Activated CD4-positive, CD25-positive, alpha-beta regulatory T cell treated with anti-CD3 and anti-CD28 coated beads, Interleukin-2, amount 50 U/mL, for 16 hours (primary cell): Measurements from ENCODE around the gene PGM3.

Source experiments
- DNase-seq: peaks from one replicate; pipeline ENCODE4 v3.0.0-alpha.2; 2020; ENCODE audit warnings: low read depth, low spot score

The PGM3 gene

DNA sequence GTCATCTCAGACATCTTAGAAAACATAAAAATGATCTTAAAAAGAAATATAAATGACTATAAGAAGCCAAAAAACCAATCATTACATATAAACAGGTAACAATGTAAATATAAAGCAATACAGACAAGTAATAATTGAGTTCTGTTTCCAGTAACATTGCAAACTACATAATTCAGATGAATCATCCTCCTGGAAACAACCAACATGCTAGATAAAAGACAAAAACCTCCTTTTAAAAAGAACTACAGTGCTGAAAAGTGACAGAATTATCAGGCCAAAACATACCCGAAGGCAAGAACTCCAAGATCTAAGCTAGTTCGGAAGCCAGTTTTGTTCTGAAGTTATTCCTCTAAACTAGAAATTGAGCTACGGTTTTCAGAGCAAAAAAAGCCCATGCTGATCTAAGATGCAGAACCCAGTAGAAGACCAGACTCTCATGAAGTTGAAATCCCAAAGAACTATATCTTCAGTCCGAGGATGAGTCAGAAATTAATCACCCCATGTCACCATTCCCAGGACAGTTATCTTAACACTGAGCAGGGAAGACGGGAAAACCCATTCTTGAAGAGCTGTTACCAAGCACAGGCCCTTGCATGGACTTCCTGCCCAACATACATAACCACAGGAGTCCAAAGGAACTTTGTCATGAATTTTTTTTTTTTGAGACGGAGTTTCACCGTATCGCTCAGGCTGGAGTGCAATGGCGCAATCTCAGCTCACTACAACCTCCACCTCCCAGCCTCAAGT, 9.8 kb downstream of the PGM3 start:
- DNase-seq: no peak

DNA sequence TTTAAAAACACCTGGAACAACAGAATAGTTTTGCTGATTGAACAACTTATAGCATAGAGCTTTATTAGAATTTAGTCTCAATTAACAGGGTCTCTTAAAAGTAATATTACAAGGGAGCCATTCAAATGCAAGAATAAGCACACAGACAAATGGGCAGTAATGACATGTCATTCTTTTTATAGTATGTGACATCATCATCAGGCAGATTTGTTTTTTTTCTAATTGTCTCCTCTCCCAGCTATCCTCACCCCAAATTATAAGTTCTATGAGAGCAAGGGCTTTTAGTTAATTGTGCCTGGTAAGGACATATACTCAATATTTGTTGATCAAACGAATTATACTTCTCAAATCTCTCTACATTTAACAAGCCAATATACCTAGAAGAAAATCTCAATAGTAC, 11.0 kb downstream of the PGM3 start:
- DNase-seq: no peak

DNA sequence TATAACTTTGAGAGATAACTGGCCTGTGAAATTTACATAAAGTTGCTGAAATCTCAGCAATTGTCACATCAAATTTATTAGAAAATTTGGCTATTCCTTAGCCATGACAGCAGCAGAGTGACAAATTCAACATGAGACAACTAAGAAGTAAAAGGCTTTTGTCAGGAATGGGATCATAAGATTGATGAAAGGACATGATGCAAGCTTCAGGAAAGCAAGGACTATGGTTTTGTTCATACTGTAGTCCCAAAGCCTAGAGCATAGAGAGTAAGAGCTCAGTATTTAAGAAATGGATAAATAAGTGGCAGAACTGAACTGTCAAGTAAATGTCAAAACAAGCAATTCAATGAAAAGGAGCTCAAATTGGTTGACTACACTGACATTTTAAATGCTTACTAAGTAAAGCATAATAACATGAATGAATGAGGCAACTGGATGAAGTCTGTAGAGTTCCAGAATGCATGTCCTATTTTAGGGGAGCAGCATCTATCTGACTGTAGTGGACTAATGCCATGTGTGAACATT, 12.6 kb downstream of the PGM3 start:
- no peak for DNase-seq

GRCh38 chr6:83176246-83176645, 16.8 kb downstream of the PGM3 start:
- DNase-seq: no peak

DNA sequence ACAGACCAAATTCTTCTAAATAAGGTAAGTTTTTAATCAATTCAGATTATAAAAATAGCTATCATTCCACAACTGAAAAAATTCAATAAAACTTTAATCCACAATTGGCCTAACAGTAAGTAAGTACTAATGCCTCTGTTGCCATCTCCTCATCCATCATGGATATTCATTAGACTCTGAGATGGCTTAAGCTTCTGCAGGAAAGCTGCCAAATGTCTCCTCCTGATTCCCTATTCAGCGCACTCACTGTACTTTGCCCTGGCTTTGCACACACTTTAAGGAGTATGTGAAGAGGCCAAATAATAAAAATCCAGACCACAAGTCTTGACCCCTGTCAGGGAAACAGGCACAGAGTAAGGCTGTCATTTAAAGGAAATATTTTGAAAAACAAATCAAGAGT, 23.6 kb downstream of the PGM3 start:
- no peak for DNase-seq

DNA sequence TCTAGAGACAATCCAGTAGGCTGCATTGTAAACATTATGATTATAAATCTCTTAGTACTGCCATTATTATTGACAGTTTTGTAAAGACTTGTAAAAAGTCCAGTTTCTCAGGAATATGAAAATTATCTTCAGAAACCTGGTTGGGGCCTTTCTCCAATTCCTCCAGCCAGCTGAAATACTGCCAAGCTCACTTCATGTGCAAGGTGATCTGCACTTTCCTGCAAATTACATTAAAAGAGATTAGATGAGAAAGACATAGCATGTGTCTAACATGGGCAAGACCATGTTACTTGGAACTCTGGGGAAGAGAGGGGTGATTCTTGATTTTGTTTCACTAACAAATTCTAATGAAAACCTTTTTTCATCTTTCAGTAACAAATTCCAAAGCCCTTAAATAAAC, 24.0 kb downstream of the PGM3 start:
- DNase-seq: no peak

GRCh38 chr6:83168556-83168955, 24.5 kb downstream of the PGM3 start:
- no peak for DNase-seq

- DNase-seq: no peak
Measured at GRCh38 chr6:83167726-83168278, 25.3 kb downstream of the PGM3 start.

DNA sequence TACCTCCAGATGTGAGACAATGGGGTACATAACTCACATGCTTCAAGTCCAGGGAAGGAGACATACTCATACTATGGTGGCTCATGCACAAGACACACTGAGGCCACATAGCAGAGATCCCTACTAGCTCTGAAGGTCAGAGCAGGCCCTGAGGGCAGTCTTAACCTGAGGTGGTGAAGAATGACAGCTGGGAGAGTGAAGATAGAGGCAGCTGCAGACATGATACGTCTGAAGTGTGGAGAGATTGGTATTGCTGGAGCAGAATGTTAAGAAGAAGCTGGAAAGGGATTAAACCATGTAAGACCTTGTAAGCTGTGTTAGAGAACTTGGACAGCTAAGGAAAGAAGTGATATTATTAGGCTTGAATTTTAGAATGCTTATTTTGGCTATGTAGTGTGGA, 32.9 kb downstream of the PGM3 start:
- no peak for DNase-seq

DNA sequence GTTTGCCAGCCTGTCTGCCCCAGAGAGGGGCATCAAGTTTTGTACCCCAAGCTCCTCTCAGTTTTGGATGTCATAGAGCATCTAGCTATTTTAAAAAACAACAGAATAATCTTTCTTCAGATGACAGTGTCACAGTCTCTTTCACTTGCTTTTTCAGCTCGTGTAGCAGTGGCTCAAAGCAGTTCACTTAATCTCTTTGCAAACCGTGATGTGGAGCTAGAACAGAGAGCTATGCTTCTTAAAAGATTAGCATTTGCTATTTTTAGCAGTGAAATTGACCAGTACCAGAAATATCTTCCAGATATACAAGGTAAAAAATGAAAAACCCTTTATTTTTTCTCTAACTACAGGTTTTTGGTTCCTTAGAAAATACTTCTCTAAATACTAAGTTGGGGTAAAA, 37.3 kb downstream of the PGM3 start:
- no peak for DNase-seq

GRCh38 chr6:83153883-83154521, 39.1 kb downstream of the PGM3 start:
- DNase-seq: no peak

DNA sequence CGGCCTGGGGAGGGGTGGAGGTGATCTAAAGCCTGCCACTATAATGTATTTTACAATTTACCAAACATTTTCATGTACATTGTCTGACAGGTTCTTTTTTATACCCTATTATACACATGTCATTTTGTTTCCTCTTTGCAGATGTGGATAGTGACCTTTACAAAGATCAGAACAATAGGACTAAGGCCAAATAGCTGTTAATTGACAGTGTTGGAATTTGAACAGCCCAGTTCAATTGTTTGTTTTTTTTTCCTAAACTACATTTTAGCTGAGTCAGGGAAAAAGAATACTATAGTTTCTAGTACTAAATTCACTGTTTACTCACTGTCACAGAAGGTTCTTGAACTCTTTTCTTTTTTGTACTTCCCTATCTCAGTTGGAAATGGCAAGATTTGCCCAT, 40.2 kb downstream of the PGM3 start:
- no peak for DNase-seq

DNA sequence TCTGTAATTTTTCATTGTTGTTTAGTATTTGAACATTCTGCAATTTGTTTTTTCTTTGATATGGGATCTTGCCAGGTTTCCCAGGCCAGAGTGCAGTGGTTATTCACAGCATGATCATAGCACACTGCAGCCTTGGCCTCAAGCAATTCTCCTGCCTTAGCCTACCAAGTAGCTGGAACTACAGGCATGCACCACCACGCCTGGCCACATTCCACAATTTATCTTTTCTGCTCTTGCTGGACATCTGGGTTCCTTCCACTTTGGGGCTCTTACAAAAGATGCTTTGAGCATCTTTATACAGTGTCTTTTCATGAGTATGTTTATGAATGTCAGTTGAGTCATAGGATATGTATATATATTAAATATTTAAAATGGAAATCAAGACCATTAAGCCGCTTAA, 42.0 kb downstream of the PGM3 start:
- DNase-seq: no peak

GRCh38 chr6:83138758-83139157, 54.3 kb downstream of the PGM3 start:
- DNase-seq: no peak

DNA sequence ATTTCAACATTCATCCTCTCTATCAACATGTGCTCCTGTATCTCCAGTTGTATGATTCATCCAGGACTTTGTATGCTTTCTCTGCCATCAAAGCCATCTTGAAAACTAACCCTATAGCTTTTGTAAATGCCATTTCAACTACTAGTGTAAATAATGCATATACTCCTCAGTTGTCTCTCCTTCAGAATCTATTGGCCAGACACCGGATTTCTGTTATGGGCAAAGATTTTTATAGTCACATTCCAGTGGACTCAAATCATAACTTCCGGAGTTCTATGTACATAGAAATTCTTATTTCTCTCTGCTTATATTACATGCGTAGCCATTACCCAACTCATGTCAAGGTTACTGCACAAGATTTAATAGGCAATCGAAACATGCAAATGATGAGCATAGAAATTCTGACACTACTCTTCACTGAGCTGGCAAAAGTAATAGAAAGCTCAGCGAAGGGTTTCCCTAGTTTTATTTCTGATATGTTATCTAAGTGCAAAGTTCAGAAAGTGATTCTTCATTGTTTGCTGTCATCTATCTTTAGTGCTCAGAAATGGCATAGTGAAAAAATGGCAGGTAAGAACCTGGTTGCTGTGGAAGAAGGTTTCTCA, 54.8 kb downstream of the PGM3 start:
- DNase-seq: no peak

DNA sequence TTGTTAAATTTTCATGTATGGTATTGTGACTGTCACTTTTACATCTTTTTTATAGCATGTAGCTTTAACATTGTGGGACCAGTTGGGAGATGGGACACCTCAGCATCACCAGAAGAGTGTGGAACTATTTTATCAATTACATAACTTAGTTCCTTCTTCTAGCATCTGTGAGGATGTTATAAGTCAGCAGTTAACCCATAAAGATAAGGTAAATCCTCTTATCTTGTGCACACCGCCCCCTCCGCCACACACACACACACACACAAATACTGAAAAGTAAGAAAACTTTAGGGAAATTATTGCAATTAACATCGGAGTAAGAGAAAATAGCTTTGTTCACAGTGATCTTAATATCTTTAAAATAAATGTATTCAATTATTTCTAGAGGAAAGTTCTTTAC, 60.9 kb downstream of the PGM3 start:
- DNase-seq: no peak

DNA sequence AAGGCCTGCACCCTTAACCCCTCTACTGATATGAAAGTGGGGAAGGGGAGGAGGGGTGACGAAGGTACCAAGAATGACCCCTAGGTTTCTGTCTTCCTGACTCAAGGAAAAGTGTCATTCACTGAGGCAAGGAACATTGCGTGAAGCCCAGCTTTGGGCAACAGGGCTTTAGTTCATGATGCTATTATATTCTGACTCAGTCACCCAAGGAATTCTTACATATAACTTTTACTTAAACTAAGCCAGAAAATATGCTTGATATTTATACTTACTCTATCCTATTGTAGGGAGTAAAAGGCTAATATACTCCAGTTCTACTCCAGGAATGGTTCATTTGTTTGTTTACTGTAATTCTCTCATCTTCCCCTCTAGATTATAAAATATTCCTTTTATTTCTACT, 65.1 kb downstream of the PGM3 start:
- no peak for DNase-seq

GRCh38 chr6:83127258-83127657, 65.8 kb downstream of the PGM3 start:
- DNase-seq: no peak

- DNase-seq: no peak
Measured at GRCh38 chr6:83126807-83127206, 66.3 kb downstream of the PGM3 start.

DNA sequence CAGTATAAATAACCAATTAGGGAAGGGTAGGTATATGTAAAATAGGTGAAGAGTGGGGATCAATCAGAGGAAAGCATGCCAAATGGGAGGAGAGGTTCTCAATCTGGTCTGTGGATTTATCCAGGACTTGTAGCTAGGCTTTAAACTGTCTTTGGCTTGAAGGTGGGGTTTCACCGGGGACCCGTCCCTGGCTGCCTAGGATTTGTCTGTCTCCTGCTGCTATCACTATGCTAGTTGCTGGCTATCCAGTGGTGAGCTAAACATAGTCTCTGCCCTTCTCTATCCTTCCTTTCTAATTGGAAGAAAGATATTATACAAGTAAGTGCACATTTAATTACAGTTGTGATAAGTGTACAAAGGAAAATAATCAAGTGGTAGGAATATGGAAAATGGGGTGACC, 66.8 kb downstream of the PGM3 start:
- no peak for DNase-seq

DNA sequence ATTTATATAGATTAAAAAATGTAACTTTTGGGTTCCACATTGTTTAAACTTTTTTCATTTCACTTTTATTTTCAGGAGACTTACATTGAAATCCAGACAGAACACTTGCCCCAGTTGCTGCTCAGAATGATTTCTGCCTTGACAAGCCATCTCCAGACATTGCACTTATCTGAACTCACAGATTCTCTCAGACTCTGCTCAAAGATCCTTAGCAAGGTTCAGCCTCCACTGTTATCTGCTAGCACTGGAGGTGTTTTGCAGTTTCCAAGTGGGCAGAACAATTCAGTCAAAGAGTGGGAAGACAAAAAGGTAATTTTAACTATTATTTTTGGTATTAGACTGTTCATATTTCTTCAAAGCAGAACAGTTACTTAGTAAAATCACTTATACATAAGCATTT, 67.6 kb downstream of the PGM3 start:
- no peak for DNase-seq

DNA sequence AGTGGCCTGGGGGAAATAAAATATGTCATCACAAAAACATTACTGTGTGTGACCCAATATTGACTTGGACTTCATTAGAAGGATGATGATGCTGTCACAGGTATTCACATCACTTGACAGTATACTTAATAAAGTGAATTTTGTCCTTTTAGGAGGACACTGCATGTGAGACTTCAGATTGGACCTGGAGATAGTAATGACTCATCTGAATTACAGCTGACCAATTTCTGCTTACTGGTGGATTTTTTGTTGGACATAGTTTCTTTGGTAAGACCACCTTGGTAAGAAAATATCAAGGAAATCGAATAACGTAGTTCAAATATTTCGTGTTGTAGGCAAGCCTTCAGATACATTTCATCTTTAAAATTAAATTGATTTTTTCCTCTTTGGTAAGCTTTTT, 68.5 kb downstream of the PGM3 start:
- DNase-seq: no peak
